Stimulated activated CD8-positive, alpha-beta memory T cell treated with anti-CD3 and anti-CD28 coated beads, Interleukin-15, amount 100 ng/mL, for 48 hours (primary cell): ENCODE data around the gene CREBL2.
"Not testable (repeated sequence)": the region's sequence is repeated elsewhere in the genome, so short reads cannot be mapped to it uniquely, and the experiment has no call there.

Source experiments
- DNase-seq, 2 donors: peaks; one replicate each; pipeline ENCODE4 v3.0.0-alpha.2; 2020; ENCODE audit warnings: low read depth in 2 of 2

Gene CREBL2

GRCh38 chr12:12635651-12636050 lies 24.0 kb downstream of the CREBL2 start:
- DNase-seq: no peak

- no peak for DNase-seq
Measured at GRCh38 chr12:12636641-12637040, 25.0 kb downstream of the CREBL2 start.

GRCh38 chr12:12639995-12640394 lies 28.3 kb downstream of the CREBL2 start:
- DNase-seq: not testable (repeated sequence)

GRCh38 chr12:12641650-12642049 lies 30.0 kb downstream of the CREBL2 start:
- DNase-seq: no peak

GRCh38 chr12:12642916-12643315 lies 31.2 kb downstream of the CREBL2 start:
- DNase-seq: no peak

GRCh38 chr12:12645485-12645884 lies 33.8 kb downstream of the CREBL2 start:
- DNase-seq: no peak

- peak in 1 of 2 donors; percentile 5 for DNase-seq
Measured at GRCh38 chr12:12645968-12646367, 34.3 kb downstream of the CREBL2 start.

- DNase-seq: no peak
Measured at GRCh38 chr12:12646483-12647072, 34.9 kb downstream of the CREBL2 start.

GRCh38 chr12:12648284-12648683 lies 36.6 kb downstream of the CREBL2 start:
- DNase-seq: no peak

GRCh38 chr12:12648951-12649650 lies 37.4 kb downstream of the CREBL2 start:
- DNase-seq: no peak

GRCh38 chr12:12651752-12652151 lies 40.1 kb downstream of the CREBL2 start:
- DNase-seq: no peak

- not testable (repeated sequence) for DNase-seq
Measured at GRCh38 chr12:12652704-12653103, 41.0 kb downstream of the CREBL2 start.

- DNase-seq: no peak
Measured at GRCh38 chr12:12653922-12654321, 42.2 kb downstream of the CREBL2 start.

GRCh38 chr12:12654691-12655460 lies 43.2 kb downstream of the CREBL2 start:
- DNase-seq: no peak

GRCh38 chr12:12660201-12660600 lies 48.5 kb downstream of the CREBL2 start:
- no peak for DNase-seq

- no peak for DNase-seq
Measured at GRCh38 chr12:12661086-12661856, 49.6 kb downstream of the CREBL2 start.

GRCh38 chr12:12663644-12664294 lies 52.1 kb downstream of the CREBL2 start:
- DNase-seq: no peak

- DNase-seq: no peak
Measured at GRCh38 chr12:12665194-12665593, 53.5 kb downstream of the CREBL2 start.

GRCh38 chr12:12668005-12668404 lies 56.3 kb downstream of the CREBL2 start:
- no peak for DNase-seq

GRCh38 chr12:12669020-12669419 lies 57.3 kb downstream of the CREBL2 start:
- DNase-seq: no peak

GRCh38 chr12:12671850-12672660 lies 60.4 kb downstream of the CREBL2 start:
- no peak for DNase-seq
